Measurements from ENCODE around the gene ZNF282. TPM values are rescaled to one million over a fixed set of nuclear protein-coding genes. Genes with fewer than 3 reads are reported as not detected.

The ZNF282 gene
- total RNA-seq, 4 donors from 2014 or later: 10.6 to 83.3 (median 17.7) TPM

DNA sequence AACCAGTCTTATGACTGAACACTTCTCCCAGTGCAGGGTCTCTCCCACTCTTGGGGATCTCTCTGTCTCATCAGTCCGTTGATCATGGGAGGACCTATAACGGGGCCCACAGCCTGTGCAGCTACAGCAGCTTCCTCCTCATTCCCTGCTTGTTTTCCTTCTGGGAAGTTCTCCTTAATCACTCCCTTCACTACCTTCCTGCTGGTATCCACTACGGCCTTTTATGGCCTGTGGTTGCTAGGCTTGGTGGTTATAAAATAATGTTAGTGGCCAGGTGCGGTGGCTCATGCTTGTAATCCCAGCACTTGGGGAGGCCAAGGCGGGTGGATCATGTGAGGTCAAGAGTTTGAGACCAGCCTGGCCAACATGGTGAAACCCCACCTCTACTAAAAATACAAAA, 3.5 kb upstream of the ZNF282 start:
- ATAC-seq (ENCODE audit: low FRiP score) (no peak), DNase-seq (ENCODE audit: low spot score) (no peak)
- TF ChIP-seq CTCF (IDR thresholded peaks at IDR 0.05): no peak

DNA sequence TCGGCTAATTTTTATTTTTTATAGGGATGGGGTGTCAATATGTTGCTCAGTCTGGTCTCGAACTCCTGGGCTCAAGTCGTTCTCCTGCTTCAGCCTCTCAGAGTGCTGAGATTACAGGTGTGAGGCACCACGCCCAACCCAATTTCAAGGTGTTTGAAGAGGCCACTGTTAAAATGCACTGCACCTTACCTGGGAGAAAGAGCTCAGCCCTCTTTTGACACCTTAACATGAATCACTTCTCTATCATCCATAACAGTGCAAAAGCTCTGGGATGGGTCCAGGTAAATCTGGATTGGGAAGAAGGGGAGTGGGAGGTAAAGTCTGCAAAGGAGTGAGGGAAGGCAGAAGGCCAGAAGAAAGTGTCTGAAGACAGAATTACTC, 557 bp upstream of the ZNF282 start:
- ATAC-seq (ENCODE audit: low FRiP score) (no peak), DNase-seq (ENCODE audit: low spot score) (no peak)

DNA sequence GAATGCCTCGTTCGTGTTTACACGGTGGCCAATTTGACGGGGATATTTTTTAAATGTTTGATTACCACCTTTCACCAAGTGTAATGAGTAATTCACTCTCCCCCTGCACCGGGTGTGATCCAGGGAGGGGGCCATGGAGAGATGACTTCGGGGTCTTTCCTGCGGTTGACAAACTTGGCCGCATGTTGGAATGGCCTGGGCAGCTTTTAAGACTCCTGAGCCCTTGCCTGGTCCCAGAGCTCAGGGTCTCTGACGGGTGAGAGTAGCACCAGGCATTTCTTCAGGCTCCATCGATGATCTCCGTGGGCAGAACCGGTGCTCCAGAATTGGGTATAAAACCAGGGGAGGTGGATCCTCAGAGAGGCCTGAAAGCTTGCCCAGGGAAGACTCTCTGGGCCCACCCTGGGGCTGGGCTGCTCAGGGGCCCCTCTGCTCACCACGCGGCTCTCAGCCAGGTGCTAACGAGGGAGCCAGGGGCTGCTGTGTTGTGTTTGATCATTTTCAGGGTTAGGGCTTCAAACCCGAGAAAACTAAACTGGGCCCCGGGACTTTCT, 882 bp downstream of the ZNF282 start:
- DNase-seq (ENCODE audit: low spot score) (no peak), ATAC-seq (ENCODE audit: low FRiP score) (peak; percentile 2)
- no peak for TF ChIP-seq CTCF (IDR thresholded peaks at IDR 0.05)

More for the DNA sequence above, 557 bp upstream of the ZNF282 start:
- no peak for TF ChIP-seq CTCF (IDR thresholded peaks at IDR 0.05)

DNA sequence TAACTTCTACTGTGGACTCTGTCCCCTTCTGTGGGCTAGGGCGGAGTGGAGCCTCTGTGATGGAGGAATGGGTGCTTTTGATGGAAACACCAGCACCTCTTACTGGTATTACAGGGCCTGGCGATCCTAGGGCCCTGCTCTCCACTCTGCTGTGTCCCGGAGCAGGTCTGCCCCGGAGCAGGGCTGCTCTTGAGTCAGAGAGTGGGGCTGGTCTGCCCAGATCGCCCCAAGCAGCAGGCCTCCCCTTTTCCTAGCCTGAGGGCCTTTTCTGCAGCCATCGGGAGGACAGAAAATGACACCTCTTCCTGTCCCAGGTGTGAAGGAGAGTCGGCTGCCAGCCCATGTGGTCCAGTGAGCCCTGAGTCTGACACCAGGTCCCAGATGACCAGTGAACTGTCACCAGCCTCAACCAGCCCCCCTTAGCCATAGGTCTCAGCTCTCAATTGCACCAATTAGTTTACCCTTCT, 1.4 kb downstream of the ZNF282 start:
- no peak for DNase-seq (ENCODE audit: low spot score)
- no peak for TF ChIP-seq CTCF (IDR thresholded peaks at IDR 0.05)
- ATAC-seq (ENCODE audit: low FRiP score): peak; percentile 50

DNA sequence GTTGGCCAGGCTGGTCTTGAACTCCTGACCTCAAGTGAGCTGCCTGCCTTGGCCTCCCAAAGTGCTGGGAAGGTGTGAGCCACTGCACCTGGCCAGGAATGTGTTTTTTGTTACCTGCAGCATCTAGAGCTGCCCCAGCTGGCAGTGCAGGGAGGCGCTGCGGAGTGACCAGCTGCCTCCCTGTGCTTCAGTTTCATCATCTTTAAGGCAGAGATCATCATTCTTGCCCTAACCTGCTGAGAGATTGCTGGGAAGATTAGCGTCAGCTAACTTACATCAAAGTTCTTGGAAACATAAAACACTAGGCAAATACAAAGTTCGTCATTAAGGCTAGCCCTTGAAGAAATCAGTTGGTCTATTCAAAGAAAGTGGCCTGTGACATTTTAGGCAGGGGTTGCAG, 2.3 kb downstream of the ZNF282 start:
- ATAC-seq (ENCODE audit: low FRiP score) (no peak), DNase-seq (ENCODE audit: low spot score) (no peak)
- TF ChIP-seq CTCF (IDR thresholded peaks at IDR 0.05): no peak

- DNase-seq (ENCODE audit: low spot score) (no peak), ATAC-seq (ENCODE audit: low FRiP score) (no peak)
- no peak for TF ChIP-seq CTCF (IDR thresholded peaks at IDR 0.05)
Measured at GRCh38 chr7:149198161-149198816, 2.9 kb downstream of the ZNF282 start.

All from omental fat pad (tissue), 4 donors.